ENCODE data around the gene RGS7. TPM values are rescaled to one million over a fixed set of nuclear protein-coding genes. Genes with fewer than 3 reads are reported as not detected.

Gene RGS7
- total RNA-seq, 1 experiment from 2014 or later, result 0.10 TPM

GRCh38 chr1:241063276-241063675, 293.7 kb downstream of the RGS7 start:
- Histone ChIP-seq H3K4me1 (ENCODE audit: control insufficient read depth, insufficient read depth, low read length) (no peaks in the 10 kb centered on the region), H3K36me3 (ENCODE audit: control insufficient read depth, insufficient read depth, low read length) (no peaks in the 10 kb centered on the region), H3K27ac (ENCODE audit: low read length) (no peak overlapping the region), H3K27me3 (ENCODE audit: control insufficient read depth, insufficient read depth, low read length) (no peaks in the 10 kb centered on the region), H3K9me3 (ENCODE audit: control insufficient read depth, insufficient read depth, low read depth, low read length) (no peaks in the 10 kb centered on the region), H3K4me3 (ENCODE audit: low read depth in 2 of 2, low read length in 2 of 2) (no peak overlapping the region)
- ChIA-PET POLR2A (no interaction called here), CTCF (no interaction called here)
- ATAC-seq, result no peak
- no peak for TF ChIP-seq CTCF (IDR thresholded peaks at IDR 0.05)
- no peak for TF ChIP-seq POLR2AphosphoS5 (IDR thresholded peaks at IDR 0.05; ENCODE audit: low read depth, low read length)
- TF ChIP-seq SIN3A (IDR thresholded peaks at IDR 0.05; ENCODE audit: borderline replicate concordance, insufficient read depth, low read depth, low read length), result no peak
- no peak for TF ChIP-seq TCF7L2 (IDR thresholded peaks at IDR 0.05; ENCODE audit: low read depth, low read length)
- TF ChIP-seq REST (IDR thresholded peaks at IDR 0.05; ENCODE audit: insufficient read depth in 1 of 2, low read depth in 2 of 2, low read length in 1 of 2), result no peak
- in situ Hi-C loops (cut with HindIII; ENCODE audit: low pct_unique_long_range_greater_than_20kb, low sequenced_read_pairs) (no loop called here), intact Hi-C loops (cut with micrococcal nuclease; ENCODE audit: unreplicated experiment) (no loop called here)
- no peak for DNase-seq (ENCODE audit: low read depth, low spot score)
- no TSS peak for BruUV-seq (replicated peaks)

GRCh38 chr1:241061062-241061461, 295.9 kb downstream of the RGS7 start:
- Histone ChIP-seq H3K4me1 (ENCODE audit: control insufficient read depth, insufficient read depth, low read length) (no peaks in the 10 kb centered on the region), H3K36me3 (ENCODE audit: control insufficient read depth, insufficient read depth, low read length) (no peaks in the 10 kb centered on the region), H3K4me3 (ENCODE audit: low read depth in 2 of 2, low read length in 2 of 2) (no peak overlapping the region), H3K9me3 (ENCODE audit: control insufficient read depth, insufficient read depth, low read depth, low read length) (no peaks in the 10 kb centered on the region), H3K27ac (ENCODE audit: low read length) (no peak overlapping the region), H3K27me3 (ENCODE audit: control insufficient read depth, insufficient read depth, low read length) (no peaks in the 10 kb centered on the region)
- BruUV-seq (replicated peaks), result no TSS peak
- ChIA-PET POLR2A (no interaction called here), CTCF (no interaction called here)
- TF ChIP-seq SIN3A (IDR thresholded peaks at IDR 0.05; ENCODE audit: borderline replicate concordance, insufficient read depth, low read depth, low read length), result no peak
- TF ChIP-seq POLR2AphosphoS5 (IDR thresholded peaks at IDR 0.05; ENCODE audit: low read depth, low read length), result no peak
- TF ChIP-seq TCF7L2 (IDR thresholded peaks at IDR 0.05; ENCODE audit: low read depth, low read length), result no peak
- TF ChIP-seq REST (IDR thresholded peaks at IDR 0.05; ENCODE audit: insufficient read depth in 1 of 2, low read depth in 2 of 2, low read length in 1 of 2), result no peak
- TF ChIP-seq CTCF (IDR thresholded peaks at IDR 0.05), result no peak
- DNase-seq (ENCODE audit: low read depth, low spot score) (no peak), ATAC-seq (no peak)
- intact Hi-C loops (cut with micrococcal nuclease; ENCODE audit: unreplicated experiment) (no loop called here), in situ Hi-C loops (cut with HindIII; ENCODE audit: low pct_unique_long_range_greater_than_20kb, low sequenced_read_pairs) (no loop called here)
